Endodermal cell (in vitro differentiated cells): ENCODE data around the gene ST6GALNAC1. TPM values are rescaled to one million over a fixed set of nuclear protein-coding genes. Genes with fewer than 3 reads are reported as not detected.

Source experiments
- DNase-seq: peaks from one replicate; pipeline ENCODE4 v3.0.0-alpha.2; 2017
- H3K27ac ChIP-seq: 2 replicates; pipeline ENCODE4 v1.5.1; 2013; ENCODE audit warnings: mild to moderate bottlenecking, low read depth, low read length, moderate library complexity
- H3K27me3 ChIP-seq: 2 replicates; pipeline ENCODE4 v1.6.1; 2013; ENCODE audit warnings: mild to moderate bottlenecking, low read length, moderate library complexity; ENCODE audit not compliant: insufficient read depth, control insufficient read depth, poor library complexity, severe bottlenecking
- H3K36me3 ChIP-seq: 2 replicates; pipeline ENCODE4 v1.7.0; 2013; ENCODE audit warnings: mild to moderate bottlenecking, low read length, moderate library complexity; ENCODE audit not compliant: control insufficient read depth, insufficient read depth
- H3K4me1 ChIP-seq: one replicate; pipeline ENCODE4 v1.7.0; 2013; ENCODE audit warnings: low read length; ENCODE audit not compliant: control insufficient read depth, insufficient read depth
- H3K4me3 ChIP-seq: 2 replicates; pipeline ENCODE4 v1.5.1; 2013; ENCODE audit warnings: mild to moderate bottlenecking, low read length, moderate library complexity
- H3K9ac ChIP-seq: 2 replicates; pipeline ENCODE4 v1.6.1; 2013; ENCODE audit warnings: mild to moderate bottlenecking, low read length, moderate library complexity; ENCODE audit not compliant: poor library complexity, severe bottlenecking; ENCODE audit errors: extremely low read depth
- H3K9me3 ChIP-seq: 2 replicates; pipeline ENCODE4 v1.6.1; 2013; ENCODE audit warnings: mild to moderate bottlenecking, low read length, moderate library complexity; ENCODE audit not compliant: control insufficient read depth
- H3K27ac Mint-ChIP-seq: 2 replicates; pipeline ENCODE4 v1.8.0; 2020; ENCODE audit warnings: mixed read lengths
- H3K27me3 Mint-ChIP-seq: 2 replicates; pipeline ENCODE4 v1.8.0; 2021; ENCODE audit warnings: mild to moderate bottlenecking, mixed read lengths; ENCODE audit not compliant: insufficient read depth
- H3K36me3 Mint-ChIP-seq: 2 replicates; pipeline ENCODE4 v1.8.0; 2020; ENCODE audit warnings: low read depth, mixed read lengths
- H3K4me1 Mint-ChIP-seq: 2 replicates; pipeline ENCODE4 v1.8.0; 2020; ENCODE audit warnings: mixed read lengths
- H3K4me3 Mint-ChIP-seq: 2 replicates; pipeline ENCODE4 v1.8.0; 2020; ENCODE audit warnings: mild to moderate bottlenecking, moderate library complexity, mixed read lengths
- H3K9me3 Mint-ChIP-seq: 2 replicates; pipeline ENCODE4 v1.8.0; 2020; ENCODE audit warnings: mild to moderate bottlenecking, mixed read lengths
- WGBS, 2 experiments: methylation state at CpG; one replicate each; pipeline versions ENCODE4 v1.1.5 to v1.1.7; 2013; ENCODE audit warnings: missing lambda C conversion rate in 2 of 2, mixed read lengths in 1 of 2; ENCODE audit not compliant: insufficient coverage in 1 of 2, insufficient read length in 1 of 2; 5-methylcytosine and 5-hydroxymethylcytosine counted together
- total RNA-seq, 2 donors: library from RNA; stranded (reverse); fragmentation: NEBNext Ultra II Directional in 1 of 2; extraction: Animal tissue kit (Norgen Biotek cat#: 25700) in 1 of 2; gene quantifications; 2 replicates in 1 of 2; 3 replicates in 1 of 2; pipeline ENCODE4 v1.2.1, GENCODE V29; 2021
- TF ChIP-seq, protein P1 (sequence below): fragments of 200-600 bp; sonication (generic); conservative IDR thresholded peaks from 2 replicates; pipeline ENCODE4 v1.5.0; 2021; ENCODE audit warnings: antibody characterized with exemption, mild to moderate bottlenecking

The ST6GALNAC1 gene
- total RNA-seq, 2 donors from 2014 or later, result not detected

DNA sequence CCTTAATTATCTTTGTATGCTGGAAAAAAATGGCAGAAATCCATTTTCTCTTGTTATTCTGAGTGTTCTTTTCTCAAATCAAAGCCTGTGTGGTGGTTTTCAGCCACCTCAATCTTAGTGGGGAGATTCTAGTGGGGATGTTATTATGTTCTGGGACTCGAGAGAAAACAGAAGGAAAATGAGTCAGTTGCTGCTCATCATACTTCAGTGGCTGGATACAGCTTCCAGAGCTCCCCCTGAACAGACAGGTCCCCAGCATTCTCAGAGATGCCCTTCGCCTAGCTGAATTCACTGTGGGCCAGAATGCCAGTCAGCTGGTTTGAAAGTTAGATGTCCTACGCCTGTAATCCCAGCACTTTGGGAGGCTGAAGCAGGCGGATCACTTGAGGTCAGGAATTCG lies 8.5 kb downstream of the ST6GALNAC1 start:
- Mint-ChIP-seq H3K27ac (no peak overlapping the region), H3K4me1 (peaks cover 21% of the 10 kb centered on the region), H3K27me3 (no peaks in the 10 kb centered on the region), H3K9me3 (no peaks in the 10 kb centered on the region), H3K4me3 (no peak overlapping the region), H3K36me3 (no peaks in the 10 kb centered on the region)
- Histone ChIP-seq H3K27ac (no peak overlapping the region), H3K27me3 (no peaks in the 10 kb centered on the region), H3K9ac (no peak overlapping the region), H3K4me1 (no peaks in the 10 kb centered on the region), H3K36me3 (no peaks in the 10 kb centered on the region), H3K4me3 (no peak overlapping the region), H3K9me3 (no peaks in the 10 kb centered on the region)
- no peak for DNase-seq
- TF ChIP-seq, protein P1, sequence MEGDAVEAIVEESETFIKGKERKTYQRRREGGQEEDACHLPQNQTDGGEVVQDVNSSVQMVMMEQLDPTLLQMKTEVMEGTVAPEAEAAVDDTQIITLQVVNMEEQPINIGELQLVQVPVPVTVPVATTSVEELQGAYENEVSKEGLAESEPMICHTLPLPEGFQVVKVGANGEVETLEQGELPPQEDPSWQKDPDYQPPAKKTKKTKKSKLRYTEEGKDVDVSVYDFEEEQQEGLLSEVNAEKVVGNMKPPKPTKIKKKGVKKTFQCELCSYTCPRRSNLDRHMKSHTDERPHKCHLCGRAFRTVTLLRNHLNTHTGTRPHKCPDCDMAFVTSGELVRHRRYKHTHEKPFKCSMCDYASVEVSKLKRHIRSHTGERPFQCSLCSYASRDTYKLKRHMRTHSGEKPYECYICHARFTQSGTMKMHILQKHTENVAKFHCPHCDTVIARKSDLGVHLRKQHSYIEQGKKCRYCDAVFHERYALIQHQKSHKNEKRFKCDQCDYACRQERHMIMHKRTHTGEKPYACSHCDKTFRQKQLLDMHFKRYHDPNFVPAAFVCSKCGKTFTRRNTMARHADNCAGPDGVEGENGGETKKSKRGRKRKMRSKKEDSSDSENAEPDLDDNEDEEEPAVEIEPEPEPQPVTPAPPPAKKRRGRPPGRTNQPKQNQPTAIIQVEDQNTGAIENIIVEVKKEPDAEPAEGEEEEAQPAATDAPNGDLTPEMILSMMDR, result no peak
- WGBS, 2 experiments, result 92 to 94% methylated on average over 4 to 5 of the region's 5 CpGs

DNA sequence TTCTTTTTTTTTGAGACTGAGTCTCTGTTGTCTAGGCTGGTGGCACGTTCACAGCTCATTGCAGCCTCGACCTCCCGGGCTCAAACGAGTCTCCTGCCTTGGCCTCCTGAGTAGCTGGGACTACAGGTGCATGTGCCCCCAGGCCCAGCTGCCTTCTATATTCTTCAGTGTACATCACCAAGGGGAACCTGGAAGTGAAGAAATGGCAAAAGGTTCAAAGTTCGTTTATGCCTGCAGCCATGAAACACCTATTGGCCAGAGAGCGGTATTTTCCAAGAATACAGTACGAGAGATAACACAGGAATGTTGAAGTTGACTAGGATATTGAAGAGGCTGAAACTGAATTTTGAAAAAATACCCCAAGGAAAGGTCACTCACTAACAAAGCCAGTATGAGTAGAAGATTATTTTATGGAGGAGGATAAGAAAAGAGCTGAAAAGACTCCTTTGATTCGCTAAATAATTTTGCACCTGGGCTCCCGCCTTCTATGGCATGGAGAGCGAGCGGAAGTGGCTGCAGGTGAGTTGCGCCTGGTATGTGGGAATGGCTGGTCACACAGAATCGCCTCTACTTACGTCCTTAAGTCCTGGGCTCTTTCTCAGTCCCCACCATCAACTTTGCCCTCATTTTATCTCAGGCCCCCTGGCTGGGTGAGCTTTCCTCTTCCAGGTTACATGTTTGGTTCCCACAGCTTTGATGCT lies 9.8 kb downstream of the ST6GALNAC1 start:
- Mint-ChIP-seq H3K4me3 (no peak overlapping the region), H3K27me3 (no peaks in the 10 kb centered on the region), H3K27ac (no peak overlapping the region), H3K4me1 (peaks cover 19% of the 10 kb centered on the region), H3K9me3 (no peaks in the 10 kb centered on the region), H3K36me3 (no peaks in the 10 kb centered on the region)
- Histone ChIP-seq H3K4me3 (no peak overlapping the region), H3K36me3 (no peaks in the 10 kb centered on the region), H3K27ac (no peak overlapping the region), H3K9ac (no peak overlapping the region), H3K27me3 (no peaks in the 10 kb centered on the region), H3K9me3 (no peaks in the 10 kb centered on the region), H3K4me1 (no peaks in the 10 kb centered on the region)
- WGBS, 2 experiments, result 90 to 95% methylated on average over 12 to 14 of the region's 14 CpGs
- TF ChIP-seq, protein P1, result peak; percentile 13
- no peak for DNase-seq

DNA sequence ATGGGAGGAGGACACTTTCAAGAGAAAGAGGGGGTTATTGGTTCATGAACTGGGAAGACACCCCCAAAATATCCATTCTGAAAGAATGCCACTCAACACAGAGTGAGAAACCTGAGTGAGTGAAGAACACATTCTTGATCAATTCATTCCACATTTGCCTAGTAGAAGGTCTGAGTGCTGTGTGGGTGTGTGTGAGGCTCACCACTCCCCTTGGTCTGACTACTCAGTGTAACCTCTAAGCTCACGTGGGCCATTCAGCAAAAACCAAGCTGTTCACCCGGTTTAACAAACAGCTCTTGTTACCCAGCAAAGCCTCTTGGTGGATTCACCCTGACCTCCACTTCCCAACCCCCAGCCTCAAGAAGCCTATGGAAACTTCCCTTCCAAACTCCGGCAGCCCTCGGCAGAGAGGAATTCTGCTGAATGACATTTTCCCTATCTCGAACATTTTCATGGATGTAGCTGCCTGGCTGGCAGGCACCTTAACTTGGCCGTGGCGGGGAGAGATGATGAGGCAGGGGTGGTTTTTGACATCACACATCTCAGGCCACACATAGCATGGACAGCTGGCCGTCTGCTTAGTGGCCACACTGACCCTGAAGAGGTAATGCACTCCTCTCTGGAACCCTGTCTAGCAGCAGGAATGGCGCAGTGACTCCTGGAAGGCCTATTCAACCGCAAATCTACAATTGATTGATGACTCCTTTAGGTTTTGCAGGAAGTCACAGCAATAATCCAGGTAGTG lies 11.6 kb downstream of the ST6GALNAC1 start:
- Histone ChIP-seq H3K9me3 (no peaks in the 10 kb centered on the region), H3K36me3 (no peaks in the 10 kb centered on the region), H3K4me3 (no peak overlapping the region), H3K27me3 (no peaks in the 10 kb centered on the region), H3K9ac (no peak overlapping the region), H3K27ac (no peak overlapping the region), H3K4me1 (no peaks in the 10 kb centered on the region)
- Mint-ChIP-seq H3K36me3 (no peaks in the 10 kb centered on the region), H3K4me1 (peaks cover 17% of the 10 kb centered on the region), H3K4me3 (no peak overlapping the region), H3K9me3 (no peaks in the 10 kb centered on the region), H3K27me3 (no peaks in the 10 kb centered on the region), H3K27ac (no peak overlapping the region)
- no peak for DNase-seq
- 90 to 94% methylated on average over 6 to 10 of the region's 10 CpGs for WGBS, 2 experiments
- TF ChIP-seq, protein P1, result no peak
